HepG2 (cell line): ENCODE measurements around the gene KLHL18. TPM values are rescaled to one million over a fixed set of nuclear protein-coding genes. Genes with fewer than 3 reads are reported as not detected.

Source experiments
- ARNTL ChIP-seq: sonication (generic); formaldehyde crosslinking; IDR thresholded peaks from 2 replicates; pipeline ENCODE4 v1.4.0; 2020; ENCODE audit warnings: mild to moderate bottlenecking, missing genetic modification reagents
- CREB1 ChIP-seq, 2 experiments: fragments of 450-650 bp in 1 of 2; IDR thresholded peaks; 2 replicates each; pipeline ENCODE4 v1.6.1; 2016 to 2017; ENCODE audit warnings: control low read depth in 1 of 2, mild to moderate bottlenecking in 1 of 2, missing compliant biosample characterization in 1 of 2, missing genetic modification characterization in 1 of 2
- HCFC1 ChIP-seq: fragments of 150-350 bp; IDR thresholded peaks from 2 replicates; pipeline ENCODE4 v1.6.1; 2014; ENCODE audit warnings: low read depth, low read length
- IKZF1 ChIP-seq: fragments of 450-650 bp; IDR thresholded peaks from 2 replicates; pipeline ENCODE4 v1.7.1; 2016
- KDM3A ChIP-seq: IDR thresholded peaks from 2 replicates; pipeline ENCODE4 v1.6.1; 2018; ENCODE audit warnings: low read depth, missing compliant biosample characterization
- ZFAT ChIP-seq: sonication (generic); formaldehyde crosslinking; conservative IDR thresholded peaks from 2 replicates; pipeline ENCODE4 v1.8.1; 2023; ENCODE audit warnings: missing genetic modification reagents, inconsistent platforms
- ZNF546 ChIP-seq: sonication (generic); formaldehyde crosslinking; conservative IDR thresholded peaks from 2 replicates; pipeline ENCODE4 v1.8.1; 2023; ENCODE audit warnings: mild to moderate bottlenecking, missing genetic modification reagents
- ZNF563 ChIP-seq: sonication (generic); formaldehyde crosslinking; IDR thresholded peaks from 2 replicates; pipeline ENCODE4 v1.8.0; 2022; ENCODE audit warnings: mild to moderate bottlenecking, moderate library complexity, missing genetic modification reagents
- ZNF572 ChIP-seq: sonication (generic); formaldehyde crosslinking; IDR thresholded peaks from 2 replicates; pipeline ENCODE4 v1.5.1; 2020; ENCODE audit warnings: mild to moderate bottlenecking, missing genetic modification reagents
- polyA plus RNA-seq, 8 experiments: library from polyadenylated mRNA; depleted of rRNA in 3 of 8; stranded (reverse) in 7 of 8; unstranded in 1 of 8; fragments of >200 nt; fragmentation: Illumina TruSeq in 4 of 8; extraction: Trizol in 4 of 8; gene quantifications; 2 replicates each; pipeline versions ENCODE4 v1.2.1 to v1.2.3, GENCODE V29; 2011 to 2016; ENCODE audit warnings: low read depth in 4 of 8, missing spikeins in 1 of 8, mixed read lengths in 1 of 8; ENCODE audit not compliant: insufficient read depth in 1 of 8
- total RNA-seq, 5 experiments: library from RNA; depleted of rRNA; stranded (reverse); fragments of >200 nt; fragmentation: Illumina TruSeq; extraction: Trizol; gene quantifications; 2 replicates each; pipeline ENCODE4 v1.2.3, GENCODE V29; 2016; ENCODE audit warnings: low read depth in 1 of 5
- TF ChIP-seq, protein P1 (sequence below), 2 experiments: sonication (generic) in 1 of 2; formaldehyde crosslinking in 1 of 2; IDR thresholded peaks; 2 replicates each; pipeline versions ENCODE4 v1.4.0 to v1.6.1; 2016 to 2020; ENCODE audit warnings: borderline replicate concordance in 1 of 2, low read depth in 1 of 2, mild to moderate bottlenecking in 1 of 2, missing genetic modification reagents in 1 of 2
- TF ChIP-seq, protein P2 (sequence below): IDR thresholded peaks from 2 replicates; pipeline ENCODE4 v1.6.1; 2016; ENCODE audit warnings: missing compliant biosample characterization, missing genetic modification reagents, borderline replicate concordance
- TF ChIP-seq, protein P3 (sequence below): sonication (generic); formaldehyde crosslinking; IDR thresholded peaks from 2 replicates; pipeline ENCODE4 v1.9.0; 2021; ENCODE audit warnings: missing genetic modification reagents, borderline replicate concordance
- TF ChIP-seq, protein P4 (sequence below): sonication (generic); formaldehyde crosslinking; IDR thresholded peaks from 2 replicates; pipeline ENCODE4 v1.4.0; 2020; ENCODE audit warnings: mild to moderate bottlenecking, missing genetic modification reagents
- TF ChIP-seq, protein P5 (sequence below): IDR thresholded peaks from 2 replicates; pipeline ENCODE4 v1.6.1; 2016; ENCODE audit warnings: missing compliant biosample characterization, missing genetic modification reagents, borderline replicate concordance

The KLHL18 gene
- total and polyA plus RNA-seq, 2 of the 13 experiments (the other 11 are each of a cell fraction or from before 2014, with no cell fraction given), result 17.5 to 18.8 TPM

DNA sequence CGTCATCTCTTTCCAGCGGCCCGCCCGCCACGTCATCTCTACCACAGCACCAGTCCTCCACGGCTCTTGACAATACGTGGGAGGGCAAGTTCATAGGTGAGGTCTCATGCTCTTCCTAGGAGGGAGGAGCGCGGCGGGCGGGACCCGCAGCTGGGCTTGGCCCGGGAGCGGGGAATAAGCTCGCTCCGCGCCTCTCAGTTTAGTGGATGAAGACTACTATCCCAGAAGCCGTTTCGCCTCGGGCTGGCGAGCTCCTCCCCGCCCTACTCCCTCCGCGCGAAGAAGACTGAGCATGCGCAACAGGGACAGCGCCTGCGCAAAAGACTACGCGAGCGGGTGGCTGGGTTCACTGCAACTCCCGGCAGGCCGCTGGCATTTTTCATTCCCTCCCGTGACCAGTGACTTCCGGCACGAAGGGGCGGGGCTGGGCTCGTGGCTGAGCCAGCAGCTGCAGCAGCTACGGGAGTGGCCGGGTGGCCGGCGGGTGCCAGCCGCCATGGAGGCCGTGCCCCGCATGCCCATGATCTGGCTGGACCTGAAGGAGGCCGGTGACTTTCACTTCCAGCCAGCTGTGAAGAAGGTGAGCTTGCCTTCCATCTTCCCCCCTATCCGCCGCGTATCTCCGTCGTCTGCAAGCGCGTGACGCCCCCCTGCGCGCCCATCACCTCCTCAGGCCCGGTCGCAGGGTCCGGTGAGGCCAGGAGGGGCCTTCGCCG, 98.0 kb downstream of the KLHL18 start, which contains the start of gene PTPN23 (continued):
- TF ChIP-seq, protein P1, sequence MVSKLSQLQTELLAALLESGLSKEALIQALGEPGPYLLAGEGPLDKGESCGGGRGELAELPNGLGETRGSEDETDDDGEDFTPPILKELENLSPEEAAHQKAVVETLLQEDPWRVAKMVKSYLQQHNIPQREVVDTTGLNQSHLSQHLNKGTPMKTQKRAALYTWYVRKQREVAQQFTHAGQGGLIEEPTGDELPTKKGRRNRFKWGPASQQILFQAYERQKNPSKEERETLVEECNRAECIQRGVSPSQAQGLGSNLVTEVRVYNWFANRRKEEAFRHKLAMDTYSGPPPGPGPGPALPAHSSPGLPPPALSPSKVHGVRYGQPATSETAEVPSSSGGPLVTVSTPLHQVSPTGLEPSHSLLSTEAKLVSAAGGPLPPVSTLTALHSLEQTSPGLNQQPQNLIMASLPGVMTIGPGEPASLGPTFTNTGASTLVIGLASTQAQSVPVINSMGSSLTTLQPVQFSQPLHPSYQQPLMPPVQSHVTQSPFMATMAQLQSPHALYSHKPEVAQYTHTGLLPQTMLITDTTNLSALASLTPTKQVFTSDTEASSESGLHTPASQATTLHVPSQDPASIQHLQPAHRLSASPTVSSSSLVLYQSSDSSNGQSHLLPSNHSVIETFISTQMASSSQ (IDR thresholded peaks at IDR 0.05; ENCODE audit: low read depth), result no peak
- TF ChIP-seq, protein P1 (CRISPR knock-in tag; IDR thresholded peaks at IDR 0.05; ENCODE audit: borderline replicate concordance), result peak; percentile 64; the same call in 1 of the 2 replicates
- peak; percentile 94 for TF ChIP-seq CREB1 (IDR thresholded peaks at IDR 0.05)
- peak; percentile 73 for TF ChIP-seq CREB1 (CRISPR knock-in tag; IDR thresholded peaks at IDR 0.05)
- peak; percentile 65; the same call in 1 of the 2 replicates for TF ChIP-seq HCFC1
- no peak for TF ChIP-seq ZNF572 (CRISPR knock-in tag)
- TF ChIP-seq ZNF563, result peak; percentile 58
- TF ChIP-seq, protein P2, sequence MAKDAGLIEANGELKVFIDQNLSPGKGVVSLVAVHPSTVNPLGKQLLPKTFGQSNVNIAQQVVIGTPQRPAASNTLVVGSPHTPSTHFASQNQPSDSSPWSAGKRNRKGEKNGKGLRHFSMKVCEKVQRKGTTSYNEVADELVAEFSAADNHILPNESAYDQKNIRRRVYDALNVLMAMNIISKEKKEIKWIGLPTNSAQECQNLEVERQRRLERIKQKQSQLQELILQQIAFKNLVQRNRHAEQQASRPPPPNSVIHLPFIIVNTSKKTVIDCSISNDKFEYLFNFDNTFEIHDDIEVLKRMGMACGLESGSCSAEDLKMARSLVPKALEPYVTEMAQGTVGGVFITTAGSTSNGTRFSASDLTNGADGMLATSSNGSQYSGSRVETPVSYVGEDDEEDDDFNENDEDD (CRISPR knock-in tag), result peak; percentile 66; the same call in 1 of the 2 replicates
- TF ChIP-seq, protein P3, sequence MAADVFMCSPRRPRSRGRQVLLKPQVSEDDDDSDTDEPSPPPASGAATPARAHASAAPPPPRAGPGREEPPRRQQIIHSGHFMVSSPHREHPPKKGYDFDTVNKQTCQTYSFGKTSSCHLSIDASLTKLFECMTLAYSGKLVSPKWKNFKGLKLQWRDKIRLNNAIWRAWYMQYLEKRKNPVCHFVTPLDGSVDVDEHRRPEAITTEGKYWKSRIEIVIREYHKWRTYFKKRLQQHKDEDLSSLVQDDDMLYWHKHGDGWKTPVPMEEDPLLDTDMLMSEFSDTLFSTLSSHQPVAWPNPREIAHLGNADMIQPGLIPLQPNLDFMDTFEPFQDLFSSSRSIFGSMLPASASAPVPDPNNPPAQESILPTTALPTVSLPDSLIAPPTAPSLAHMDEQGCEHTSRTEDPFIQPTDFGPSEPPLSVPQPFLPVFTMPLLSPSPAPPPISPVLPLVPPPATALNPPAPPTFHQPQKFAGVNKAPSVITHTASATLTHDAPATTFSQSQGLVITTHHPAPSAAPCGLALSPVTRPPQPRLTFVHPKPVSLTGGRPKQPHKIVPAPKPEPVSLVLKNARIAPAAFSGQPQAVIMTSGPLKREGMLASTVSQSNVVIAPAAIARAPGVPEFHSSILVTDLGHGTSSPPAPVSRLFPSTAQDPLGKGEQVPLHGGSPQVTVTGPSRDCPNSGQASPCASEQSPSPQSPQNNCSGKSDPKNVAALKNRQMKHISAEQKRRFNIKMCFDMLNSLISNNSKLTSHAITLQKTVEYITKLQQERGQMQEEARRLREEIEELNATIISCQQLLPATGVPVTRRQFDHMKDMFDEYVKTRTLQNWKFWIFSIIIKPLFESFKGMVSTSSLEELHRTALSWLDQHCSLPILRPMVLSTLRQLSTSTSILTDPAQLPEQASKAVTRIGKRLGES (CRISPR knock-in tag), result no peak
- no peak for TF ChIP-seq IKZF1
- TF ChIP-seq ZFAT, result no peak
- TF ChIP-seq, protein P4, sequence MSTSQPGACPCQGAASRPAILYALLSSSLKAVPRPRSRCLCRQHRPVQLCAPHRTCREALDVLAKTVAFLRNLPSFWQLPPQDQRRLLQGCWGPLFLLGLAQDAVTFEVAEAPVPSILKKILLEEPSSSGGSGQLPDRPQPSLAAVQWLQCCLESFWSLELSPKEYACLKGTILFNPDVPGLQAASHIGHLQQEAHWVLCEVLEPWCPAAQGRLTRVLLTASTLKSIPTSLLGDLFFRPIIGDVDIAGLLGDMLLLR (CRISPR knock-in tag), result no peak; the same call in 1 of the 2 replicates
- 0 out of 2 replicates have a peak, but pooled peaks have one; percentile 74 for TF ChIP-seq KDM3A
- 0 out of 2 replicates have a peak, but pooled peaks have one; percentile 71 for TF ChIP-seq ARNTL
- TF ChIP-seq, protein P5, sequence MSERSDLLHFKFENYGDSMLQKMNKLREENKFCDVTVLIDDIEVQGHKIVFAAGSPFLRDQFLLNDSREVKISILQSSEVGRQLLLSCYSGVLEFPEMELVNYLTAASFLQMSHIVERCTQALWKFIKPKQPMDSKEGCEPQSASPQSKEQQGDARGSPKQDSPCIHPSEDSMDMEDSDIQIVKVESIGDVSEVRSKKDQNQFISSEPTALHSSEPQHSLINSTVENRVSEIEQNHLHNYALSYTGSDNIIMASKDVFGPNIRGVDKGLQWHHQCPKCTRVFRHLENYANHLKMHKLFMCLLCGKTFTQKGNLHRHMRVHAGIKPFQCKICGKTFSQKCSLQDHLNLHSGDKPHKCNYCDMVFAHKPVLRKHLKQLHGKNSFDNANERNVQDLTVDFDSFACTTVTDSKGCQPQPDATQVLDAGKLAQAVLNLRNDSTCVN (CRISPR knock-in tag), result 0 out of 2 replicates have a peak, but pooled peaks have one; percentile 21
- TF ChIP-seq ZNF546 (CRISPR knock-in tag), result peak; percentile 32; the same call in 1 of the 2 replicates
